Mononuclear cell (primary cell): ENCODE data around the gene BEX4. TPM values are rescaled to one million over a fixed set of nuclear protein-coding genes. Genes with fewer than 3 reads are reported as not detected.
A peak's percentile ranks its signal among the peaks of the same experiment; 100 is the strongest.
"Not testable (repeated sequence)": the region's sequence is repeated elsewhere in the genome, so short reads cannot be mapped to it uniquely, and the experiment has no call there.

ENCODE experiments used
- H3K27me3 ChIP-seq: 2 replicates; pipeline ENCODE4 v1.6.0; 2011; ENCODE audit warnings: low read length, control low read depth; ENCODE audit not compliant: insufficient read depth
- H3K4me1 ChIP-seq: 2 replicates; pipeline ENCODE4 v1.5.1; 2011; ENCODE audit warnings: mild to moderate bottlenecking, low read length, control low read depth; ENCODE audit not compliant: insufficient read depth
- H3K4me3 ChIP-seq: 2 replicates; pipeline ENCODE4 v1.5.1; 2011; ENCODE audit warnings: mild to moderate bottlenecking, low read length, moderate library complexity
- H3K9me3 ChIP-seq: 2 replicates; pipeline ENCODE4 v1.5.1; 2011; ENCODE audit warnings: low read depth, mild to moderate bottlenecking, control low read depth, low read length
- total RNA-seq: library from RNA; depleted of rRNA; stranded (reverse); fragments of >200 nt; gene quantifications from one replicate; pipeline ENCODE4 v1.2.3, GENCODE V29; 2012

The BEX4 gene
- total RNA-seq, 1 donor = 38.4 TPM

- H3K4me1 ChIP-seq = peaks cover 5% of the 10 kb centered on the region
- H3K27me3 ChIP-seq = no peaks in the 10 kb centered on the region
- peak overlapping the region; percentile 62 for H3K4me3 ChIP-seq
- no peaks in the 10 kb centered on the region for H3K9me3 ChIP-seq
Observed at GRCh38 chrX:103215425-103215991, 600 bp downstream of the BEX4 start.

GRCh38 chrX:103220511-103221323 is 5.8 kb downstream of the BEX4 start:
- H3K4me1 ChIP-seq = no peaks in the 10 kb centered on the region
- no peaks in the 10 kb centered on the region for H3K9me3 ChIP-seq
- no peak overlapping the region for H3K4me3 ChIP-seq
- H3K27me3 ChIP-seq = no peaks in the 10 kb centered on the region

- not testable (repeated sequence) for H3K27me3 ChIP-seq, H3K4me1 ChIP-seq, H3K9me3 ChIP-seq, H3K4me3 ChIP-seq
Observed at GRCh38 chrX:103225918-103226317, 11.0 kb downstream of the BEX4 start.

GRCh38 chrX:103233263-103233662 is 18.4 kb downstream of the BEX4 start:
- H3K9me3 ChIP-seq = no peaks in the 10 kb centered on the region
- no peak overlapping the region for H3K4me3 ChIP-seq
- H3K27me3 ChIP-seq = no peaks in the 10 kb centered on the region

GRCh38 chrX:103234869-103235268 is 20.0 kb downstream of the BEX4 start:
- Histone ChIP-seq H3K4me1 (no peaks in the 10 kb centered on the region), H3K27me3 (no peaks in the 10 kb centered on the region), H3K9me3 (no peaks in the 10 kb centered on the region), H3K4me3 (no peak overlapping the region)

More at GRCh38 chrX:103233263-103233662, 18.4 kb downstream of the BEX4 start:
- no peaks in the 10 kb centered on the region for H3K4me1 ChIP-seq

- not testable (repeated sequence) for H3K9me3 ChIP-seq, H3K27me3 ChIP-seq, H3K4me1 ChIP-seq, H3K4me3 ChIP-seq
Observed at GRCh38 chrX:103235608-103236007, 20.7 kb downstream of the BEX4 start.

GRCh38 chrX:103236296-103236695 is 21.4 kb downstream of the BEX4 start:
- H3K9me3 ChIP-seq = no peaks in the 10 kb centered on the region
- H3K4me3 ChIP-seq = no peak overlapping the region
- H3K27me3 ChIP-seq = no peaks in the 10 kb centered on the region
- H3K4me1 ChIP-seq = no peaks in the 10 kb centered on the region

- Histone ChIP-seq H3K4me3 (no peak overlapping the region), H3K4me1 (no peaks in the 10 kb centered on the region), H3K9me3 (no peaks in the 10 kb centered on the region), H3K27me3 (no peaks in the 10 kb centered on the region)
Observed at GRCh38 chrX:103240155-103240554, 25.2 kb downstream of the BEX4 start.

- Histone ChIP-seq H3K27me3 (no peaks in the 10 kb centered on the region), H3K4me3 (no peak overlapping the region), H3K4me1 (peaks cover 2% of the 10 kb centered on the region)
Observed at GRCh38 chrX:103248553-103248952, 33.6 kb downstream of the BEX4 start.

GRCh38 chrX:103249805-103250204 is 34.9 kb downstream of the BEX4 start:
- Histone ChIP-seq H3K4me3 (no peak overlapping the region), H3K27me3 (no peaks in the 10 kb centered on the region), H3K9me3 (no peaks in the 10 kb centered on the region), H3K4me1 (peaks cover 8% of the 10 kb centered on the region)

More at GRCh38 chrX:103248553-103248952, 33.6 kb downstream of the BEX4 start:
- H3K9me3 ChIP-seq = no peaks in the 10 kb centered on the region

- Histone ChIP-seq H3K9me3 (no peaks in the 10 kb centered on the region), H3K27me3 (no peaks in the 10 kb centered on the region), H3K4me1 (peaks cover 8% of the 10 kb centered on the region), H3K4me3 (no peak overlapping the region)
Observed at GRCh38 chrX:103250977-103251376, 36.1 kb downstream of the BEX4 start.

- peak overlapping the region; percentile 49 for H3K4me3 ChIP-seq
- H3K9me3 ChIP-seq = no peaks in the 10 kb centered on the region
- peaks cover 8% of the 10 kb centered on the region for H3K4me1 ChIP-seq
- H3K27me3 ChIP-seq = no peaks in the 10 kb centered on the region
Observed at GRCh38 chrX:103253608-103254007, 38.7 kb downstream of the BEX4 start.

- Histone ChIP-seq H3K27me3 (no peaks in the 10 kb centered on the region), H3K4me3 (peak overlapping the region; percentile 49), H3K9me3 (no peaks in the 10 kb centered on the region), H3K4me1 (peaks cover 8% of the 10 kb centered on the region)
Observed at GRCh38 chrX:103254171-103254824, 39.4 kb downstream of the BEX4 start.

GRCh38 chrX:103254921-103255493 is 40.1 kb downstream of the BEX4 start, which contains the start of gene TCEAL8:
Gene TCEAL8, minus strand, starts transcription at chrX:103255155. Its CDS starts 1,176 bp downstream, at chrX:103253979.
- peak within 1 kb of the TSS; percentile 49 for H3K4me3 ChIP-seq
- H3K4me1 ChIP-seq = peaks cover 8% of the 10 kb centered on the region
- no peaks in the 10 kb centered on the region for H3K9me3 ChIP-seq
- H3K27me3 ChIP-seq = no peaks in the 10 kb centered on the region

GRCh38 chrX:103256651-103257050 is 41.7 kb downstream of the BEX4 start:
- peaks cover 8% of the 10 kb centered on the region for H3K4me1 ChIP-seq
- H3K9me3 ChIP-seq = no peaks in the 10 kb centered on the region
- no peak overlapping the region for H3K4me3 ChIP-seq
- H3K27me3 ChIP-seq = no peaks in the 10 kb centered on the region
